ENCODE results near the gene PTPRM.

The PTPRM gene

DNA sequence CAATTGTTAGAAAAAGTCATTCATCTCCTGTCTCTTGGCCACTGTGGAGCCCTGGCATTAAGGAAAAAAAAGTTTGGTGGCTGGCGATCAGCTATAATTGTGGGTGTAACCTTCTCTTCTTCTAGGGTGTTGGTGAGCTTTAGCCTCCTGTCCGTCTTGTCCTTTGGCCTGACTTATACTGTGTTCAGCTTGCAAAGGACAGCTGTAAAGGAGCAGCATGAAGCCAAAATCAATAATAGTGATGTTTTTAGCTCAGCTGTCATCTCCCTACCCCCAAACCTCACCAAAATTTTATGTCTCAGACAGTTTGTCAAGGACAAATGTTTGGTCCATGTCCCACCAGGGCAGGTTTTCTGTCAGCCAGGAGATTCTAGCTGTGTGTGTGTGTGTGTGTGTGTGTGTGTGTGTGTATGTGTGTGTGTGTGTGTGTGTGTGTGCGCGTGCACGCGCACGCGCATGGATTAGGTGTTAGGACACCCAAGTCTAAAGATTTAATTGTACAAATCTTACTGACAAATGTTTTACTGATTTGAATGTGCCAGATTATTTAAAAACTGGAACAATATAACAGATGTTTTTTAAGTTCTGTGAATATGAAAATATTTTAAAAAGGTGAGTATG is 109.2 kb downstream of the PTPRM start:
- no peak for DNase-seq

DNA sequence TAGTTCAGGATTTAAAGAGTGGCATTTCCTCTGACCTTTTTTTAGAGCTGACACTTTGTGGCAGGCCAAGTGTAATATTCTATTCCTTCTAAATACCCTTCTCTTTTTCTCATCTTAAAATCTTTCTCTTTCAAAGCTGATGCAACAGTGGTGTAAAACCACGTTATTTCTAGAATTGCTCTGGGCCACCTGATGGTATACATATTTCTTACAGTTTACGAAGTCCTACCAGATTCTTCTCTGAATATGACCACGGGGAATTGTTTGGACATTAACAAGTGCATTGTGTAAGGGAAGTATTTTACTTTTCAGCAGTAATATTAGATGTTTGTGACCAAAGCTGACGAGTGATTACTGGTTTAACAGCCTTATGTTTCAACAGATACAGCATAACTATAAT is 109.9 kb downstream of the PTPRM start:
- DNase-seq = no peak

DNA sequence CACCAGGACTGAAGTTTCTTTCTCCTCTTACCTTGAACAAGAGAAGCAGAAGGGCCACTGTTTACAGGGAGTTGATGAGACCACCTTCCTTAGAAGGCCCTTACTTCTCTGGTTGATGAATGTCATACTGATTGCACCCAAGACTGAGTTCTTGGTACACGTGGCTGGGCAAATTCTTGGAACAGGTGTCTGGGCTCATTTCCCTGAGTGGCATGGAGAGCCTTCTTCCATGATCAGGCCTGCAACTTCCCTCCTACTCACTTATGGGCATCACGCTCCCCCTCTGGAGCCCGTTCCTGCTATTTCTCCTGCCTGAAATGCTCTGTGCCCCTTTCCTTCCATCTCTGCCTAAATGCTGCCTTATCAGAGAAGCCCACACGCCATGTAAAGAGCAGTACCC is 110.3 kb downstream of the PTPRM start:
- DNase-seq = no peak

DNA sequence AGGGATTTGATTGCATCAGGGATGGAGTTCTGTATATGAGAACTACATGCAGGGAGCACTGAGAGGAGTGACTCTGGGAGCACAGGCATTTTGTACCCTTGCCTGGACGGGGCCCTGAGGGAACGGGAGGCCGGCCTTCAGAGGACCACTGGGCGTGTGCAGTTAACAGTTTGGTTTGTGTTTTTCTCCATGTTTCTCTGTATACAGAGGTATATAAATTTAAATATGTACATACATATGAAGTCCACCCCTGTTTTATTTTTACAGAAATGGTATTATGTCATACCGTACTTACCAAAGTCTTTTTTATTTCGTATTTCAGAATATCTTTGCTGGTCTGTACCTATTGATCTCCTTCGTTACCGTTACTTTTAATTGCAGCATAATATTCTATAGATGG is 111.3 kb downstream of the PTPRM start:
- no peak for DNase-seq

DNA sequence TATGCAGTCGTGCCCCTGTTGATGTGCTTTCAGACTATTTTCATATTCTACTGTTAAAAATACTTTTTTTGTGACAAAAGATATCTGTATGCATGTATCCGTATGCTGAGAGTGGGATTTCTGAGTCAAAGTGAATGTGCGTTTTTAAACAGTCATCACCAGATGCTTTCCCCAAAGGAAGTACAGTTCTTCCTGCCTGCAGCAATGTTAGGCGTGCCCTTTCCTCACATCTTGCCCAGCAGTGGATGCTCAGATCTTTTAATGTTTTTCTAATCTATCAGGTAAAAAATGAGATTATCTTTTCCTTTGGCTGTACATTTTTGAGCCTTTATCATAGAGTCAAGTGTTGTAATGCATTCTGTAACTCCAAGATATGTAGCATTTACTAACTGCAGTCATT is 111.7 kb downstream of the PTPRM start:
- DNase-seq = no peak

DNA sequence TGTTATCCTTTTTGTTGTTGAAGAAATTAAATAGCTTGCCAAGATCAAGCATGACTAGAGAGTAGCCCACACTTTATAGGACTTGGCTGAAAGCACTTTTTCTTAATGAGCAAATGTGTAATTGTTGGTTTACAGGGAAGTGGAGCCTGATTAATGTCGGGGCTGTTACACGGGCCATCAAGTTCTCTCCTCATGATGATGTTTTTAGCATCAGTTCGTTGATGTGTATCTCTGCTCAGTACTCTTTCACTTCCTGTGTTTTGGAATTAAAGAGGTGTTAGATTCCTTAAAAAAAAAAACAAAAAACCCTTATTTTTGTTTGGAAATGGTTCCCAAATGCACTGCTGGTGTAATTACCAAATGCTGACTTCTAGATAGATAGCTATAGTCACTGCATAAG is 114.2 kb downstream of the PTPRM start:
- DNase-seq = no peak

DNA sequence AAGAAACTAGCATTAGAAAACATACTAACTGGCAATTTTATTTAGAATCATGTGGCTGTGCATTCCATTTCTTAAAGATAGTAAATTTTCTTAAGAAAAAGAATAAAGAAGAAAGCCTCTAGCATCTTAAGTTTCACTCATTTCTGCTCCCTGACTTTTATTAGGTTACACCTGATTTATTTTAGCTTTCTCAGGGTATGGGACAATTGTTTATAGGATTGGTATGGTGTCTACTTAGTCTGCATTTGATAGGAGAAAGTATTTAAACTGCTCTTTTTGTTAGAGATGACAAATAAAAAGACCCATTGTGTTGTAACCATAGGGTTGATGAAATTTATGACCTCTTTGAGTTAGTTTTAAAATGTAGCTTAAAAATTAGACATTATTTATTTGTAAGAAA is 115.2 kb downstream of the PTPRM start:
- DNase-seq = no peak

DNA sequence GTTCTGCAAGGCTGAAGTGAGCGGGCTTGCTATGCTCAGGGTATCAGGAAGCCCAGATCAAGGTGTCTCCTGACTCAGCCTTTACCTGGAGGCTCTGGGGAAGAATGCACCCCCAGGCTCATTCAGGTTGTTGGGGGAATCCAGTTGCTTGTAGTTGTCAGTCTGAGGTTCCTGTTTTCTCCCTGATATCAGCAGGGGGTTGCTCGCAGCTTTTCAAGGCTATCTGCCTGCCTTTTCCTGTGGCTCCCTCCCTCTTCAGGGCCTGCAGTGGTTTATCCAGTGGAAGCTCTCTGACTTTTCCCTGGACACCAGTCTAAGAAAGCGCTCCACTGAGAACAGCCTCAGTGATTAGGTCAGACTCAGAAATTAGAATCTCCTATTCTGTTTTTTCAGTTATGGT is 116.6 kb downstream of the PTPRM start:
- no peak for DNase-seq

DNA sequence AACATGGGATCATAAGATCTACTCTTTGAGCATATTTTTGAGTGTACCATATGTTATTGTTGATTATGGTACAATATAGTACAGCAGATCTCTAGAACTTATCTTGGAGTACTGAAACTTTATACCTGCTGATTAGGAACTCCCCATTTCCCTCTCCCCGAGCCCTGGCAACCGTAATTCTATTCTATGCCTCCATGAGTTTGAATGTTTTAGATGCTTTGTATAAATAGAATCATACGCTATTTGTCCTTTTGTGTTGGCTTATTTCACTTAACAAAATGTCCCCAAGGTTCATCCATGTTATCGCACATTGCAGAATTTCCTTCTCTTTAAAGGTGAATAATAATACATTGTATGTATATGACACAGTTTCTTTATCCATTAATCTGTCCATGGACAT is 117.2 kb downstream of the PTPRM start:
- DNase-seq = no peak

DNA sequence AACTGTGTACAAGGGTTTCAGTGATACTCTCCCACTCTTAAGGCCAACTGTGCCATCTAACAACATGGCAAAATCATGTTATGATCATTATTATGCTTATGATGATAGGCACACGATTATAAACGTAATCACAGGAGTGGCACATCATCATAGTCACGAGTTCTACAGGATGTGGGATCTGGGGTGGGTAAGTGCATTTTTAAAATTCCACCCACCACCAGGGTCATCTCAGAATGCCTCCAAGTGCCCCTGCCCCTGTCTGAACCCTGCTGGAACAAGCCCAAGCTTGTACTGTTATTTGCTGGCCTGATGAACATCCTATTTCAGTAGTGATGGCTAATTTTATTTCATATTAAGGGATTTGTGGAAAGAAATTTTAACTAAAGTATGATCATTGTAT is 117.8 kb downstream of the PTPRM start:
- no peak for DNase-seq

DNA sequence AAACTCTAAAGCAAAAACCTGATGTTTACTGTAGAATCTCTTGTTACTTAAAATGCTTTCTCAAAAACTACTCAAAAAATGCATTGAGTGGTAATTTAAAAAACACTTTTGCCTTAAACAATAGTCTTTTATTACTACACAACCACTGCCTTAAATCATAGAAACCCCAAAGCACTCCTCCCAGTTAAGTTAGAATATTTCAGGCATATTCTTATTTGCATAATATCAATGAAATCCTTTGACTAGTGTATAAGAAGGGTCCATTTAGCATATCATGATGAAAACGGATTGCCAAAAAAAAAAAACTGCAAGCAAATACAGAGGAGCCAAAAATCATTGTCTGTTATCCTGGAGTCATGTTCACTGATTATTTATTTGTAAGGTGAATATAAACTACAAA is 119.2 kb downstream of the PTPRM start:
- DNase-seq = no peak

DNA sequence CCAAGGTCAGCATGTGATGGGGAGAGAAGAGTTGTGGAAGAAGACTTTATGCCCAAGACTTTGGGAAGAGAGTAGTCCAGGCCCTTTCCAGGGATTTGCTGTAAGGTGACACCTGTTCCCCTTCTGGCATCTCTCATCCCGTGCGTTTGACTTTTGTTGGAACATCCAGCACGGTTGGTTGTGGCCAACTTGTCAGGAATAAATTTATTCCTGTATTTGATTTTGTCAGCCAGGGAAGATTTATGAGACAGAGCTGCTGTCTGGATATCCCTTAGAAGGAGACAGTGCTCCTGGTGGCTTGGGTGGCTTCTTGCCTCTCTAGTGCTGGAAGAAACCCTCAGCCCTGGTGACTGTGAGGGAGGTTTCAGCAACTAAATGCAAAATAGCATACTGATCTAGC is 121.5 kb downstream of the PTPRM start:
- DNase-seq = no peak

DNA sequence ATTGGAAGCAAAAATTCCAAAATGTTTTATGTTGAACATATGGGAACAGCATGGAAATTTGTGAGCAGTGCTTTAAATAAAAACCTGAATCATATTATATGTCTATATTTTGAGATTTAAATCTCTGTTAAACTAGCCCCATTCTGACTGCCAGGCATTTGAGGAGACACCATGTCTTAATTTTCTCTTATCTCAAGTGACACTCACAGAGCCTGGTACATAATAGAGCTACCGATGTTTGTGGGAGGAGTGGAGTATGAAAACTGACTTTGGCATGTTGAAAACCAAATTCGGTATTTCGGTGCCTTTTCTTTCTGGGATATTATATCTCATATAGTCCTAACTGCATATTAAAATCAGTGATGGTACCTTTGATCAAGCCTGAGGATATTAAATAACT is 124.1 kb downstream of the PTPRM start:
- no peak for DNase-seq

DNA sequence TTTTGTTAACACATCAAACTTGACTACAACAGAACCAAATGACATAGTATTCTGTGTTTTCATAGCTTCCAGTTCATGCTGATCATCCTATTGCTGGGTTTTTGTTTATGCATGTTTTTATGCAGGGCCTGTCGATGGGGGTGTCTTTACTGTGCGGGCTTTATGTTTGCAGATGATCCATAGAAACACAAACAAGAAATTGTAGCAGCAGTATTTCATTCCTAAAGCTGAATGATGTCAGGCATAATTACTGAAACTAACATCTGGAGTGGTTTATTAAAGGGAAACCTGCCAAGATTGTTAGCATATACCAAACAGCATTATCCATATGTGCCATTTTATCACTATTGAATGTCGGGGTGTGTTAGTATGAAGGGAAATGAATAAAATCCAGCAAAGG is 129.7 kb downstream of the PTPRM start:
- DNase-seq = no peak

DNA sequence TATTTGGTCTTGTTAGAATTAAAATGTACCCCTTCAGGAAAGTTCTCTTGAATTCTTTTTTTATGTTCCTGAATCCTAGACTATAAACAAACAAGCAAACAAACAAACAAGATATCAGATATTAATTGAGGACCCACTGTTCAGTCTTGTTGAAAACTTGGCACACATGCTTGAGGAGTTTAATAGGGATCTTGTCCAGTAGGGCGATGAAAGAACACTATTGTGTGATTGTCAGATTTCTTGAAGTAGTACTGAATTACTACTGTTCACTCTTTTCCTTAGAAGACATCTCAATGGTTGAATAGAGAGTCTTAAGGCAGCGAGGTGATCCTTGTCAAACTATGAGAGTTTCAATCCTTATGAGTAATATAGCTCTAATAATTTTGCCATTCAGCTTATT is 130.2 kb downstream of the PTPRM start:
- DNase-seq = no peak

DNA sequence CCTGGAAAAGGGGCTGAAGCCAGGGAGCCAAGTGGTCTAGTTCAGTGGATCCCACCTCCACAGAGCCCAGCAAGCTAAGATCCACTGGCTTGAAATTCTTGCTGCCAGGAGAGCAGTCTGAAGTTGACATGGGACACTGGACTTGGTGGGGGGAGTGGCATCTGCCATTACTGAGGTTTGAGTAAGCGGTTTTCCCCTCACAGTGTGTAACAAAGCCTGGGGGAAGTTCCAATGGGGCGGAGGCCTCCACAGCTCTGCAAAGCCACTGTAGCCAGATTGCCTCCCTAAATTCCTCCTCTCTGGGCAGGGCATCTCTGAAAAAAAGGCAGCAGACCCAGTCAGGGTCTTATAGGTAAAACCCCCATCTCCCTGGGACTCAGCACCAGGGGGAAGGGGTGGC is 144.4 kb downstream of the PTPRM start:
- no peak for DNase-seq

DNA sequence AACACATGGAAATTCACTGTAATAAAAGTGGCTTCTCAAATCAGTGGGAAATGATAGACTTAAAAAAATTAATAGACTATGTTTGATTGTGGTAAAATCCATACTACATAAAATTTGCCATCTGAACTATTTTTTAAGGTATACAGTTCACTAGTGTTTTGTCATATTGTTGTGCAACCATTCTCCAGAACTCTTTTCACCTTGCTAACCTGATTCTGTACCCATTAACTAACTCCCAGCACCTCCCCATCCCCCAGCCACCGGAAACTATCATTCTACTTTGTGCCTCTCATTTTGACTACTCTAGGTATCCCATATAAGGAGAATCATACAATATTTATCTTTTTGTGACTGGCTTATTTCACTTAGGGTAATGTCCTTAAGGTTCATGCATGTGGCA is 153.3 kb downstream of the PTPRM start:
- no peak for DNase-seq

DNA sequence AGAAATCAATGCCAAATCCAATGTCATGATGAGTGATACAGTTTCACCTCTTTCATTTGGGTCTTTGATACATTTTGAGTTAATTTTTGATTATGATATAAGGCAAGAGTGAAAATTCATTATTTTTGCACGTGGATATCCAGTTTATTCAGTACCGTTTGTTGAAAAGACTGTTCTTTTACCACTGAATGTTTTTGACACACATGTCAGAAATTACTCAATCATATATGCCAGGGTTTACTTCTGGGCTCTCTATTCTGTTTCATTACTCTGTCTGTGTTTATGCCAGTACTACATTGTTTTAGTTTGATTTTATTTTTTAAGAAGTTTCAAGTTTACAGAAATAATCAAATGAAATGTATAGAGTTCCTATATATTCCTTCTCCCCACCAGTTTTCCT is 154.4 kb downstream of the PTPRM start:
- DNase-seq = no peak

DNA sequence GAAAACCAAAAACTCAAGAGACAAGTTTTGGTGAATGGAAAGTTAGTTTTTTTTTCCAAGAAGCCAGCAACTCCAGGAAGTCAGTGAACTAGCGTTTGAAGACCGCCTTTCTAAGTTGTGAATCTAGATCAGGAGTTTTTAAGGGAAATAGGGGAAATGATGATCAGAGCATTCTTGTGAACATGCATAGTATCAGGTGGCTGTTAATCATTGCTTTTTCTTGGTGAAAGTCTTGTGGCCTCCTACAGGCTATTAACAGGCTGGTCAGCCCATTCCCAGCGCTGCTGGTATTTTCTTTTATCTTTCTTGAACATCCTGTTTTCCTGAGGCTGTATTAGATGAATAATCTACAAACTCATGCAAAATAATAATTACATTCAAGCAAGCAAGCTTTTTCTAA is 155.8 kb downstream of the PTPRM start:
- DNase-seq = no peak

DNA sequence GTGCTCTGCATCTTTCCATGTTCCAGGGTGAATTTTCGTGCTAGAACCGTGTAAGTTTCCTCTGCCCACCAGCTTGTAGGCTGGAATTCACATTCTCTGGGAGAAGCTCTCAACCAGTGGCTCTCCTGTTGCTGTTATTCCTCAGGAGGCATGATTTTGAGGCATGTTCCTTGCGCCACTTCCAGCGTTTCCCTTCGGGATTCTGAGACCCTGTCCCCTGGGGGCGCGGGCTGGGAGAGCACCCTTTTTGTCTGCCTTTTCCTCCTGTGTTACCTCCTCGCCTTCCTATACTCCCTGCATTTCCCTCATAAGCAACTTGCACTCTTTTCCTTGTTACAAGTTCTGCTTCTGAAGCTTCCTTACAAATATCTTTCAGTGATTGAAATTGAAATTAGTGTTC is 156.4 kb downstream of the PTPRM start:
- DNase-seq = no peak

DNA sequence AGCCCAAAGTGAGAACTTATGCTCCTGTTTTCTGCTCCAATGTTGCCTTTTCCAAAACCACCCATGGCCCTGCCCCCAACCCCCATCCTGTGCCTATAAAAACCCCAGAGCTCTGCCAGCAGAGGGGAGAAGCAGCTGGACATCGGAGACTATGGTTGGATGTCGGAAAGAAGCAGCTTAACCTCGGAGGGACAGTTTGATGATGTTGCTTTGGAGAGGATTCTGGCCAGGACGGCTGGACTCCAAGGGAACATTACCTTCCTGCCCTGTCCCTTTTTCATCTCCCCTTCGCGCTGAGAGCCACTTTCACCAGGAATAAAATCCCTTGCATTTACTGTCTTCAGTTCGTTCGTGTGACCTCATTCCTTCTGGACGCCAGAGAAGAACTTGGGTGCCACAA is 158.4 kb downstream of the PTPRM start:
- no peak for DNase-seq

DNA sequence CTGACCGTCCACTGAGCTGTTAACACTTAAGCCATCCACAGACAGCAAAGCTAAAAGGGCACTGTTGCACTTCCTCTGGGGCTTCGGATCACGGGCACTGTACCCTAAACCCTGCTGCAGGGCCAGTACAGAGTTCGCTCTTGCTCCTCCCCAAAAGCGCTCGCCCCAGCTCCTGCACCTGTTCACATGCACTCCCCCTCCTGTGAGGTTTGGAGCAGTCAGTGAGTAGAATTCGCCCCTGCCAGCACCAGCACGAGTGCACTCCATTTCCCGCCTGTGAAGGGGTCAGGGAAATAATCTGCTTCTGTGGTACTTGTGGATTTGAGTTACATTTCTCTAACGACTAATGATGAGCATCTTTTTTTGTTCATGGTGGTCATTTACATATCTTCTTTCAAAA is 158.8 kb downstream of the PTPRM start:
- no peak for DNase-seq

DNA sequence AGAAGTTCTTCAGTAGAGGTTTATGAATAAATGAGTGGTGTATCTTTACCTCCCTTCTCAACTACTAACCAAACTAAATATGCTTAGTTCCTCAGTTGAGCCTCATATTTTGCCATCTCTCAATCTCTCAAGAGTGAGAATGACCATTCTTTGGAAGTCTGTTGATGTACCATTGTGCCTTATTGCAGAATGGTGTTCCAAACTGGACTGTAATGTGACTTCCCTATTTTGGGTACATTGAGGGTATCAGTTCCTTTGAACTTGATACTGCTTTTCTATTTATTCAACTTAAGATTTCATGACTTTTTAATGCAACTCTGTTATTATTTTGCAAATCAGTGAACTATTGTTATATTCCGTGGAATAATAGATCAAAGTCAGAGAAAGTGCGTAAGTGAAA is 159.4 kb downstream of the PTPRM start:
- no peak for DNase-seq

DNA sequence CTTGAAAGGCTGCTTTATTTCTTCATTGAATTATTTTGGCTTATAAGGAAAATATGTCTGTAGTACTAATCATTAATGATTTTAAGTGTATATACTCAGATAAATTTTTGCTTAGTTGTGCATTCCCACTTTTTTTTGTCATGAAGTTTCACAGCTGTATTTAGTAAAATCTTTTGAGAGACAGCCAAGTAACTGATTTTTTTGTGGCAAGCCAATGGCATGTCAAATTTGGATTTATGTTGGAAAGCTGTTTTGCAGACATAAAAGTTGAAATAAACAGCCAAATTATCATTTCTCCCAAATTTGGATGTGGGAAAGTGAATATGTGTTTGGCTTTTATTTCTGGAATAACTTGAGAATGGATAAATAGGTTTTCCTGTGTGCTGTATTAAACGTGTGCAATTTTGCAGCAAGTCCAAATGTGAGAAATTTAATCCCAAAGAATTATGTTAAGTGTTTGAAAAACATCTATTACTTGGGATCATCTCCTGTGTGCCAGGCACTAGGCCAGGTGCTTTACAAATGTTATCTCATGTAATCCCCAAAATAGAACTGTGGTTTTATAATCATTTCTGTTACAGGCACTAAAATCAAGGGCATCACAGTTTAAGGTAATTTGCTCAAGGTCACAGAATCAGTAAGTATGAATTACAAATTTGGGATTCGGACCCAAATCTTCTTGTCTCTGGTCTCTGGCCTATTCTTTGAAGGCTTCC is 160.4 kb downstream of the PTPRM start:
- no peak for DNase-seq

DNA sequence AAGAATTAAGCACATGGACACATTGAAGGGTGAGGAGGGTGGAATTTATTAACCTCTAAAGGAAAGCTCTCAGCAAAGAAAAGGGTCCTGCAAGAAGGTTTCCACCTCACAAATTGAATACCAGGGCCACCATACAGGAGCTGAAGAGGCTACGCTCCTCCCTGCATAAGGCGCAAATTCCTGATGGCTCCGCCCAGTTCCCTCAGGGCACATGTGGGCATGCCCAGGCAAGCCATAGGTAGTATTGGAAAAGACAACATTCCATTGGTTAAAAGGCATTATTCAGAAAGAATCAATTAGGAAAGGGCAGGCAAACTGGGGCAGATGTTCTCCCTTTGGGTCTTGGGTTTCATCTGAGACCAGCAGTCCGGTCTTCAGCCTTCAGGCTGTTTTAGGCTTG is 161.2 kb downstream of the PTPRM start:
- no peak for DNase-seq

Measured in NCI-H226 (cell line).